BLaER1 (cell line): ENCODE measurements around the gene TCF20.

ENCODE experiments used
- H3K27ac ChIP-seq: shearing (Covaris generic); formaldehyde crosslinking; 2 replicates; pipeline ENCODE4 v1.8.1; 2022
- H3K27me3 ChIP-seq: shearing (Covaris generic); formaldehyde crosslinking; 2 replicates; pipeline ENCODE4 v1.8.1; 2022
- H3K36me3 ChIP-seq: shearing (Covaris generic); formaldehyde crosslinking; 2 replicates; pipeline ENCODE4 v1.8.1; 2022
- H3K4me1 ChIP-seq: shearing (Covaris generic); formaldehyde crosslinking; 2 replicates; pipeline ENCODE4 v1.8.1; 2022
- H3K4me2 ChIP-seq: shearing (Covaris generic); formaldehyde crosslinking; 2 replicates; pipeline ENCODE4 v1.8.1; 2022
- H3K4me3 ChIP-seq: shearing (Covaris generic); formaldehyde crosslinking; 2 replicates; pipeline ENCODE4 v1.8.1; 2022
- H3K9ac ChIP-seq: shearing (Covaris generic); formaldehyde crosslinking; 2 replicates; pipeline ENCODE4 v1.8.1; 2022
- H3K9me3 ChIP-seq: shearing (Covaris generic); formaldehyde crosslinking; 2 replicates; pipeline ENCODE4 v1.8.1; 2022
- H4K20me1 ChIP-seq: shearing (Covaris generic); formaldehyde crosslinking; 2 replicates; pipeline ENCODE4 v1.8.1; 2022
- Cebpa-rat ChIP-seq: shearing (Covaris generic); IDR thresholded peaks from 2 replicates; pipeline ENCODE4 v1.8.1; 2022

Gene TCF20

DNA sequence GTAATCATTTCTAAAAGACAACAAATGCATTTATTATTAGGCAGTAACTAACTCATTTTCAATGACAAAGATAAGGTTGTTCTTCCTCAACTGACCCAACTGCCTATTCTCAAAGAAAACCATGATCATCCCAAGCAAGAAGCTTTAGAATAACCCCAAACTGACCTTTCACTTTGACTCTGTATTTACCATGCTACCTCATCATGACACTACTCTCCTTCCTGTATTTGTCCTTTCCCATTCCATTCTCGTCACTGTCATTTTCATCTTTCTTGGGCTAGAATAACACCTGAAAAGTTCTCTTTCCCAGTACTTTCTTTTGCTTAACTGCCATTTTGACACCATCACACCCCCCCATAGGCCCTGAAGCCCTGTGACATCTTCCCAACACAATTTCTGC is 48.3 kb downstream of the TCF20 start:
- no peak overlapping the region for H3K27ac ChIP-seq
- no peak overlapping the region for H3K4me3 ChIP-seq
- H3K4me2 ChIP-seq: no peak overlapping the region
- peaks cover 7% of the 10 kb centered on the region for H3K4me1 ChIP-seq
- H3K27me3 ChIP-seq: no peaks in the 10 kb centered on the region
- no peaks in the 10 kb centered on the region for H3K9me3 ChIP-seq
- no peak overlapping the region for H3K9ac ChIP-seq
- H3K36me3 ChIP-seq: peaks cover 25% of the 10 kb centered on the region
- peaks cover 100% of the 10 kb centered on the region for H4K20me1 ChIP-seq
- TF ChIP-seq Cebpa-rat: no peak
